ENCODE results near the gene PTGR1.

The PTGR1 gene

DNA sequence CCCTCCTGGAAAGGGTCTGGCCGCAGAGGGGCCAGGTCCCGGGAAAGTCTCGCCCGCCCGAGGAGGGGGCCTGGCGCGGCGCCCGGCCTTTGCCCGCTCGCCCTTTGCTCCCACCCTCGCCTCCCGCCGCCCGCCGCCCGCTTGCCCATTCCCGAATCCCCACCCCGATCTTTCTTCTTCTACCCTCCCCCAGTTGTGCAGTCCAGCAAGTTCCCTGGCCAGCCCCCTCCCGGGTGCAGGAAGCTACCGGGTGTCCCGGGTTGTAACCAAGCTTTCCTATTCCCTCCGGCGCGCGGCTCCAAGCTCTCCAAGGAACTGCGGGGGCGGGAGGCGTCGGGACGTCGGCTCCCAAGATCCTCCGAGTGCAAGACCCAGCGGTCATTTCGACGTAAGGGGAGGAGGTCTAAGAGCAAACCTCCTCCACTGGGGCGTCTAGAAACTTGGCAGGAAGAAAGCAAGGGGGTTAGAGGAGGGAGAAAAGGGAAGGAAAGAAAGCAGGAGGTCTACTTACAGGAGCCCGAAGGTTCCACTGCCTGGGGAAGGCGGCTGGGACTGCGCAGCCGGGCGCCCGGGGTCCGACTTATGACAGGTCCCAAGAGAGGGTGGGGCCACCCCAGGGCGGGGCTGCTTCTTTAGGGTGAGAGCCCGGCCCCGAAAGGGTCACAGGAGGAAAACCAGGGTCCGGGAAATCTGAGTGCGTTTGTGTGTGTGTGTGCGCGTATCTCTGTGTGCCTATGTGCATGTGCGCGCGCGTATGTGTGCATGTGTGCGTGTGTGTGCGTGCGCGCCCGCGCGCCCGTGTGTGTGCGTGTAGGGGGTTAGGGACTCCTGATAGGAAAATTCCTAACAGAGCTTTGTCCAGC lies at the start of gene PTGR1:
PTGR1 (minus strand) TSS at position 556 of the 863 bp plus-strand sequence. CDS start 2,225 bp downstream, outside the sequence.
- DNase-seq: peak; percentile 45 to 91 (median 80)
- intact Hi-C loops (cut with DNase I): no loop called here

DNA sequence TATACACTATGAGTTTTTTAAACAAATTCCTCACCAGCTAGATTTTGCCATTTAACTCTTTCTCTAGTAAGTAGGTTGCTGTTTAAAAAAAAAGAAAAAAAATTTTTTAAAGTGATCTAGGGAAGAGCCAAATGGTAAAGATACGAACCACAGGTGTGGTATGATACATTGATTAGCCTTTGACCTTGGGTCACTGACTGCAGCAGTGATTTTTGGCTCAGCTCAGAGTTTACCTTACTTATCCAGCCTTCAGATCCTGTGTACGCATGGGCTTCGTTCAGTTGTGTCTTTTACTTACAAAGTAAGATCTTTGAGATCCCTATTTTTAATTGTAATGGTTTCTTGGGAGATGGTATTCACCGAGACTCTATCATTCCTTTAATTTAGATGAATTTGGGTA lies 49.6 kb upstream of the PTGR1 start:
- no peak for DNase-seq
- intact Hi-C loops (cut with DNase I): no loop called here

DNA sequence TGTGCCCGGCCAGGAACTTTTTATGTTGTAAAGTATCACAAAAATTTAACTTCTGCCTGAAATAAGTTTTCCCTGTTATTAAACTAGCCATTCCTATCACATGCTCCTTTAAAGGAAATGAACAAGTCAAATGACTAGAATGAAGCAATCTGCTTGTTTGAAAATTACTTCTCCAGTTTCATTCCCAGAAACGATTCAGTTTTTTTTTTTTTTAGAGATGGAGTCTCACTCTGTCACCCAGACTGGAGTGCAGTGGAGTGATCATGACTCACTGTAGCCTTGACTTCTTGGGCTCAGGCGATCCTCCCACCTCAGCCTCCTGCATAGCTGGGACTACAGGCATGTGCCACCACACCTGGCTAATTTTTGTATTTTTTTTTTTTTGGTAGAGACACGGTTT lies 48.6 kb upstream of the PTGR1 start:
- intact Hi-C loops (cut with DNase I): no loop called here
- DNase-seq: no peak

DNA sequence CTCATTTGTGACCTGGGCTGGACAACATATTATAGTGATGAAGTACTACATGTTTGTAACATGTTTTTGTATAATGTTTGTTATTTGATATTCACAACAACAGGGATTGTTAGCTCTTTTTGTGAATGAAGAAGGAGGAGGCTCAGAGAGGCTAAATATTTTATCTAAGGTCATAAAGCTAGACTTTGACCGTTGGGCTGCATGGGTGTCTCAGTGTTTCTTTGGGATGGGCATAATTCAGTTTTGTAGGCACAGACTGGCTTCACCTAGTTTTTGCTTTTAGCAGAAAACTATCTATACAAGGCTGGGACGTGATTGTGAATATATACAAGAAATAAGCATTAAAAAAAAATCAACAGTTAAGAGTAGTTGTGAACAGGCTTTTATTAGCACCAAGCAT lies 47.0 kb upstream of the PTGR1 start:
- intact Hi-C loops (cut with DNase I): no loop called here
- DNase-seq: no peak

DNA sequence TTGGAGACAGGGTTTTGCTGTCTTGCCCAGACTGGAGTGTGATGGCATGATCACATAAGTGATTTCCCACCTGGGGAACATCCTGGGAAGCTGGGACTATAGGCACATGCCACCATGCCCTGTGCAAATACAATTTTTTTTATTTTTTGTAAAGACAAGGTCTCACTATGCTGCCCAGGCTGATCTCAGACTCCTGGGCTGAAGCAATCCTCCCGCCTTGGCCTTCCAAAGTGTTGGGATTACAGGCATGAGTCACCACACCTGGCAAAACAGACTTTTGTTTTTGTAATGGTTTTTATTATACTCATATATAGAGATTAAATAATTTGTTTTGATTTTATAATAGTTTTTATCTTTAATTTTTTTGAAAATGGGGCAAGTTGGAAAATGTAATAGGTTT lies 46.4 kb upstream of the PTGR1 start:
- intact Hi-C loops (cut with DNase I): no loop called here
- DNase-seq: no peak

DNA sequence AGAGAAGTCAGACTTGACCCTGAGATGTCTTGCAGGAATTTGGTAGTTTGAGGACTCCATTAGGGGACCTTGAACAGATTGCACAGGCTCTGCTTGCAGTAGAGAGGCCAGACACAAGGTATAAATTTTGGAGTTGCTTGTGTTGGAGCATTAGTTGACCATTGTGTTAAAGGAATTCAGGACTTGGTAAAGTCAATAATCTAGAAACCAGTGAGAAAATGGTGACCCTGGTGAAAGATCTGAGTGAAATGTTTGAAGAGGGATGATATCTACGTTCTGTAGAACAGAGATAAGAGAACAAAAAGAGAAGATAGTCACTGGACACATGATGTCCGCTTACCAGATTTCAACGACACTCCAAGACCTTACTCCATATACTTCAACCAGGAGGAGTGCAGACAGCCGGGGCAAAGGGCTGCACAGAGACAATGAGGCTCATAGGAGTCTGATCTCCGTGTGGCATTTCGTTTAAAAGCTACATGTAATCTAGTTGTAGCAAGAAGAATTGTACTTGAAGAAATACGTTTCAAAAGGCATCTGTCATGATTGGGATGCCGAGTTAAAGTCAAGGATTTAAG lies 44.8 kb upstream of the PTGR1 start:
- intact Hi-C loops (cut with DNase I): no loop called here

DNA sequence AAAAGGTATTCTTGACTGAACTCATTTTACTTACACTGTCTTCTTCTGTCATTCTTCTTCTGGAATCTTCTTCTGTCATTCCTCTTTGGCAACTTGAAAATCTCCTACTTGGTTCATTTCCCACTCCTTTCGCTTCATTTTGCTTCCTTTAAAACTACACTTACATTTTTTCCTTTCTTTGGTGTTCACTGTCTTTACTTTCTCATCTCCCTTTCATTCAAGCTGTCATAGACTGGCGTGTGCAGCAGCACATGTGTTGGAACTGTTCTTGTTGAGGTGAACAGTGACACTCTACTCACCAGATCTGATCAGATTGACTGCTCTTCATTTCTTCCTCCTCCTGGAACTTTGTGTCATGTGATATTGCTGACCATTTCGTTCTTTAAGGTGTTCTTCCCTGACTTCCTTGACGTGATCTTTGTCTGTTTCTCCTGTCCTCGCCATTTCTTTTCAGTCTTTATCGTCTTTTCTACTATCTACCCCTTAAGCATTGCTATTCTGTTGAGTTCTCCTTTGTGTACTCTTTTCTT lies 38.0 kb upstream of the PTGR1 start:
- no peak for DNase-seq
- intact Hi-C loops (cut with DNase I): no loop called here

More for the DNA sequence above, 44.8 kb upstream of the PTGR1 start:
- no peak for DNase-seq

DNA sequence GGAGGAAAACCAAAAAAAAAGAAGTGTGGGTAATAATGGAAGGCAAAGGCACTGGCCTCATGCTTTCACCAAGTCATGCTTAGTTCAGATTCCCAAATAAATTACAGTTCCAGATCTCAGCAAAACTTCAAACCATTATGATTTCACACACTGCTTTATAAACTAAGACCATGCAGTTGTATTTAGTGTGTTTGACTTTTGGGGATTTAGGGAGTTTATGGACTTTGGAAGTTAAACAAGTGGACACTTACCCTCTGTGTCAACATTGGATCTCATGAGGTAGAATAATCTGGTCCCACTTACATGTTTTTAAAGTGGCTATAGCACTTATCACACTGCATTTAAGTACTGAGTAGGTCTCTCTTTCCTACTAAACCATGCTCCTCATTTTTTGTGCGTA lies 35.4 kb upstream of the PTGR1 start:
- no peak for DNase-seq
- intact Hi-C loops (cut with DNase I): no loop called here

DNA sequence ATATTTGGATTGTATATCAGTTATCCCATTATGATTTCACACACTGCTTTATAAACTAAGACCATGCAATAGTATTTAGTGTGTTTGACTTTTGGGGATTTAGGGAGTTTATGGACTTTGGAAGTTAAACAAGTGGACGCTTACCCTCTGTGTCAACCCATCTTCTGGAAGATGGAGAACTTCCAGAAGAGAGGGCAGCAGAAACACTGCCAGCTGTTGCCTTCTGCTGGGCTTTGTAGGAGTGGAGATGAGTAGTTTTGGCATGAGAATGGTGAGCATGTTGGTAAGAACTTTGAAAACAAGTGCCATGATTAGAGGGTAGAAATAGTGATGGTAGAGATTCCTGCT lies 33.9 kb upstream of the PTGR1 start:
- no peak for DNase-seq
- intact Hi-C loops (cut with DNase I): no loop called here

DNA sequence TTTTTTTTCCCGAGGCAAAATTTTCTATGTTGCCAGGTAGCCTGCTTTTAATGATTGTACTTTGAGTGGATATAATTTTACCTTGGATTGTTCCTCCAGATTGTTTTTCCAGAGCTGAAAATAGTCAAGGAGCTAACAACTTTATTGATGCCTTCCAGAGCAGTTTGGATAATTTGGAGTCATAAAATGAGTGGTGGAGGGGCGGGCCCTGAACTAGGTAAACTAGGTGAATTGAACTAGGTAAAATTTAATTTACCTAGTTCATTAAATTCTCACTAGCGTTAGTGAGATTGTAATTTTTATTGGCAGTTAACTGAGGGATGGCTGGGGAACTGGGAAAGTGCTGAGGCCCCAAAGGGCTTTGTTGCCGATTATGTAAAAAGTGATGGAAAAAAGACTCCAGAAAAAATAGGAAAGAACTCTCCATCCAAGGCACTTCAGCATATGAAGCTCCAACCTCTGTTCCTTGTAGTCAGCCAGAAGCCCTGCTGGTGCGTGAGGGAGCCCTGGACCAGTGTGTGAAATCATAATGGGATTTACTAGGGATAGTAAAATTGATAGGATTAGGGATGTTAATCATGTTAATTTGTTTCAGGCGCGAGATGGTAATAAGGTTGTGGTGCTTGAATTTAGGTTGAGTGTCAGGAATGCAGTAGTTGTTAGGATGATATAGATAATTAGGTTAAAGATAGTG lies 33.4 kb upstream of the PTGR1 start:
- DNase-seq: no peak
- intact Hi-C loops (cut with DNase I): no loop called here

DNA sequence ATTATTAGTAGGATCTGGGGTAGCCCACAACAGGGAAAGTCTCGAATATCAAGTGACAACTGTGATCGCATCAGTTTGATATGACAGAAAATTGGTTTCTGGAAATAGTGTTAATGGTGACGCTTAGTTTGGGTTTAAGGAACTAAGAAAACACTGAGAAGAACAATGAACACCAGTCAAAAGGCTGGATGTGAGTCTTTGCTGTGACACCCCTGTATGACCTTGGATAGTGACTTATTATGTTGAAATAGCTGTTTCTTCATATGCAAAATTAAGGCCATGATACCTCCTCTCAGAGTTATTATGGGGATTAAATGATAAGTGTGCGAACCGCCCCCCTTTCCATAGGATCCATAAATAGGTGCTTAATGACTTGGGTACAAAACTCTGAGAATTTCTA lies 32.6 kb upstream of the PTGR1 start:
- intact Hi-C loops (cut with DNase I): no loop called here

DNA sequence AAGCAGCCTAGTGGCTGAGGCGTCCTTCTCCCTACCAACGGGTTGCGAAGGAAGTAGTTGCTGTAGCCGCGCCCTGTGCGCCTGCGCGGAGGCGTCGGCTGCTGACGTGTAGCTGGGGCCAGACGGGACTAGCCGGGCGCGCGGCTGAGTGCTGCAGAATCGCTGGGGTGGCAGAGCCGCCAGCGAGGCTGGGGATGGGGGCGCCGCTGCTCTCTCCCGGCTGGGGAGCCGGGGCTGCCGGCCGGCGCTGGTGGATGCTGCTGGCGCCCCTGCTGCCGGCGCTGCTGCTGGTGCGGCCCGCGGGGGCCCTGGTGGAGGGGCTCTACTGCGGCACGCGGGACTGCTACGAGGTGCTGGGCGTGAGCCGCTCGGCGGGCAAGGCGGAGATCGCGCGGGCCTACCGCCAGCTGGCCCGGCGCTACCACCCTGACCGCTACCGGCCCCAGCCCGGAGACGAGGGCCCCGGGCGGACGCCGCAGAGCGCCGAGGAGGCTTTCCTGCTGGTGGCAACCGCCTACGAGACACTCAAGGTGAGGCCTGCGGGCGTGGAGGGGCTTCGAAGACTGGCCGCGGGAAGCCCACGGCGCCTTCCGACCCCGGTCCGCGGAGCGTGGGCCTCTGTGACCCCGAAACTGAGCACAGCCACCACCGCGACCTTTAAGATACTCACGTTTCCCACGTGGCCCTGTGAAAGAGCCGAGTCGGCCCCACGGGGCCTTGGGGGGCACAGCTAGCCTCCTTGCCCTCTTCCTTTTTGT lies 31.9 kb upstream of the PTGR1 start, which contains the start of gene DNAJC25:
DNAJC25 (plus strand) TSS at position 121 of the 758 bp plus-strand sequence; CDS start at position 195, 74 bp downstream.
- peak in 41 of 42 donors; percentile 93 to 99 (median 98) for DNase-seq
- intact Hi-C loops (cut with DNase I): no loop called here

More for the DNA sequence above, 32.6 kb upstream of the PTGR1 start:
- no peak for DNase-seq

DNA sequence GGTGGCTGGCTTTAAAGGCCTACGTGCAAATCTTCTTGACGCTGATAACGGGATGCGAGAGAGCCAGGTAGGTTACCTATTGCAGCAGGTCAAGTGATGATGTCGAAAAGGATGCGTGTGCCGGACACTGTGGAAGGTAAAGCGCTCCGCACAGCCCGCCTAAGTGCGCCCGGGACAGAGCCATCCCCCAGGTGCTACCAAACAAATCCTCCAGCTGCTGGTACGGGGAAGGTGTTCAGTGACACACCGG lies 31.4 kb upstream of the PTGR1 start:
- intact Hi-C loops (cut with DNase I): no loop called here
- DNase-seq: peak in 1 of 42 donors; percentile 95

DNA sequence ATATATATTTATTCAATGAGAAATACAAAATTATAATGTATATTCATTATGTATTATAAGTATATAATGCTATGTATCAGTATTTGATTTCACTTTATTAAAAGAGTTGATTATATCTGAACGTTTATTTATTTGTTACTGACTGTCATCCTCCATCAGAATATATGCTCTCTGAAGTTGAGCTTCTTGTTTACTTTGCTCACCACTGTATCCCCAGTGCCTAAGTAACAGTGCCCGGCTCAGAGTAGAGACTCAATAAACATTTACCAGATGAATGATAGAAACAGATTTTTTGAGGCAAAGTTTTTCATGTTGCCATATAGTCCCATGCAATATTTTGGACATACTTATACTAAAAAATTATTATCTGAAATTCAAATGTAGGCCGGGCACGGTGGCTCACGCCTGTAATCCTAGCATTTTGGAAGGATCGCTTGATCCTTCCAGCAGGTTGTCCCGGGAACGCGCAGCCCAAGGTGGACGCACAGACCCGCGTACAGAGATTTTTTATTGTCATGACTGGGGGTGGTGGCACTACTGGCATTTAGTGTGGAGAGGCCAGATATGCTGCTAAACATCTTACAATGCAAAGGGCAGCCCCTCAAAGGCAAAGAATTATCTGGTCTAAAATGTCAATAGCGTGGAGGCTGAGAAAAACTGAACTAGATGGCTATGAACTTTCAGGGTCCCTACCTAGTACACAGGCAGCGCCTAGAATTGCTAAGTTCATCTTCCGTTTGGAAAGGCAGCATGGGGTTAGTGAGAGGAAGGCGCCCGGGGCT lies 30.9 kb upstream of the PTGR1 start:
- DNase-seq: peak in 19 of 42 donors; percentile 2 to 49 (median 14)
- intact Hi-C loops (cut with DNase I): no loop called here

DNA sequence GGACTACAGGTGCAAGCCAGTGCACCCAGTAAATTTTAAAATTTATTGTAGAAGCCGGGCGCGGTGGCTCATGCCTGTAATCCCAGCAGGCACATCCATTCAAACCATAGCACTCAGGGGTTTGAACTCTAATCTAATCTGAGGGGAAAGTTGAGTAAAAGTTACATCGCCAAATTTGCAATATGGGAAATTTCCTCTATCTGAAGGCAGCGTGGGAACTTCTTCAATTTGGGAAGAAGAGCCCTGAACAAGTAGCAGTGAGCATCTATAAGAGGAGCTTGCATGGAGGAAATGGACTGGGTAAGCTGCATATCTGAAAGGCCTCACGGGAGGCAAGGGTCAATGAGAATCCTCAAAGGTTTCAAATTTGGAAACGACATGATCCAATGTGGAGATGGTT lies 29.0 kb upstream of the PTGR1 start:
- no peak for DNase-seq
- intact Hi-C loops (cut with DNase I): no loop called here

DNA sequence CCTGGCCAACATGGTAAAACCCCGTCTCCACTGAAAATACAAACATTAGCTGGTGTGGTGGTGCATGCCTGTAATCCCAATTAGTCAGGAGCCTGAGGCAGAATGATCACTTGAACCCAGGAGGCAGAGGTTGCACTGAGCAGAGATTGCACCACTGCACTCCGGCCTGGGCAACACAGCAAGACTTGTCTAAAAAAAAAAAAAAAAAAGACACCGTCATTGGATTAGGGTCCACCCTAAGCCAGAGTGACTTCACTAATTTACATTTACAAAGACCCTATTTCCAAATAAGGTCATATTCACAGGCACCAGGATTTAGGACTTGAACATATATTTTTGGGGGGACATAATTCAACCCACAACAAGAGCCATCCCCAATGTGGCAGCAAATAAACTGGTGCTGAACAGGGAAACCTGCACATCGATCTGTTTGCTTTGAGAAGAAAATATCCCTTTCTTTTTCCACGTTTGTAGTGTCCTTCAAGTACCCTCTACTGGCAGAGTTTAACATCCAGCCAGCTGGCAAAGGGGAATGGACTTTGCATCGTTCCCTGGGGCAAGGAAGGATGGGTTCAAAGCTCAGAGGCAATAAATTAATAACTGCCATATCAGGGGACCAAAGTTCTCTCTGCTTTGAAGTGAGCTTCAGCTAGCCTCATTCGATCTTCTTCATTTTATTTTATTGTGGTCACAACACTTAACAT lies 28.0 kb upstream of the PTGR1 start:
- no peak for DNase-seq
- intact Hi-C loops (cut with DNase I): no loop called here

DNA sequence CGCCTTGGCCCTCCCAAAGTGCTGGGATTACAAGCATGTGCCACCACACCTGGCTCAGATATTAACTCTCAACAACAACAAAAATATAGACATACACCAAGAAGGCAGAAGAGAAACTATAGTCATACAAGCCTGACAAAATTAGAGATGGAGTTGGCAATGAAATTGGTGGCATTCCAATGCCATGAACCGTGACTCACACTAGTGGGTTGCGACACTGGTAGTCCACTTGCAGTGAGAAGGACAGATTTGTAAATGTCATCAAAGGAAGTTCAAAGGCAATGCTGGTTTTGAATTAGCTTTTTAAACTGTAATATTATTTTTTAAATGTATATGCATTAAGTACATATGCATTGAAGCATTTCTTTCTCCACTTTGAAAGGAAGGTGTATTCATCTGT lies 23.2 kb upstream of the PTGR1 start:
- intact Hi-C loops (cut with DNase I): no loop called here
- no peak for DNase-seq

DNA sequence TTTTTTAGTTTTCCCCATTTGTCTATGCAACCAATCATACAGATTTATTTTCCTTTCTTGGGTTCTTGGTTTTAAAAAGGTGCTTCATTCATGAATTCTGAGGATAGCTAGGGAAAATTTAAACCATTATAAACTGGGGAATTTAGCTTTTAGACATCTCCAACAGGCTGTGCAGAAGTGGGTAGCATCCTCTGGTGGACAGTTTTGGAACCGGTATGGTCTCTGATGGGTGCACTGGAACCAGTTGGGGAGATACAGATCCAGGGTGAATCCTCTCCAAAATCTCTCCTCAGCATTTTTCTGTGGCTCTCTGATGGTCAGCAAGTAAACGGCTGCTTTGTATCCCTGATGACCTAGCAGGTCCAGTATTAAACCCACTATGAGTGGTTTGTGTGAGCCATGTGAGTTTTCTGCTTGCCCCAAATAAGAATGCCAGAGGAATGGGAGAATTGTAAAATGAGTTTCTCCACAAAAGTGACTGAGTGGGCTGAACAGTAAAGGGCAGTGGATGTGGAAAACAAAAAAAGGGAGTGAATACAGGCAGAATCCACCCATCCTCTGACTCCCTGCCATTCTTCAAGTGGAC lies 22.5 kb upstream of the PTGR1 start:
- intact Hi-C loops (cut with DNase I): no loop called here
- DNase-seq: peak in 30 of 42 donors; percentile 12 to 75 (median 38)

Data from head of caudate nucleus (tissue), 42 donors.